Measurements from ENCODE around the gene MAGIX. TPM values are rescaled to one million over a fixed set of nuclear protein-coding genes. Genes with fewer than 3 reads are reported as not detected.

The MAGIX gene
- total and polyA plus RNA-seq, 7 experiments from 2014 or later, result 0.38 to 2.6 (median 1.9) TPM

DNA sequence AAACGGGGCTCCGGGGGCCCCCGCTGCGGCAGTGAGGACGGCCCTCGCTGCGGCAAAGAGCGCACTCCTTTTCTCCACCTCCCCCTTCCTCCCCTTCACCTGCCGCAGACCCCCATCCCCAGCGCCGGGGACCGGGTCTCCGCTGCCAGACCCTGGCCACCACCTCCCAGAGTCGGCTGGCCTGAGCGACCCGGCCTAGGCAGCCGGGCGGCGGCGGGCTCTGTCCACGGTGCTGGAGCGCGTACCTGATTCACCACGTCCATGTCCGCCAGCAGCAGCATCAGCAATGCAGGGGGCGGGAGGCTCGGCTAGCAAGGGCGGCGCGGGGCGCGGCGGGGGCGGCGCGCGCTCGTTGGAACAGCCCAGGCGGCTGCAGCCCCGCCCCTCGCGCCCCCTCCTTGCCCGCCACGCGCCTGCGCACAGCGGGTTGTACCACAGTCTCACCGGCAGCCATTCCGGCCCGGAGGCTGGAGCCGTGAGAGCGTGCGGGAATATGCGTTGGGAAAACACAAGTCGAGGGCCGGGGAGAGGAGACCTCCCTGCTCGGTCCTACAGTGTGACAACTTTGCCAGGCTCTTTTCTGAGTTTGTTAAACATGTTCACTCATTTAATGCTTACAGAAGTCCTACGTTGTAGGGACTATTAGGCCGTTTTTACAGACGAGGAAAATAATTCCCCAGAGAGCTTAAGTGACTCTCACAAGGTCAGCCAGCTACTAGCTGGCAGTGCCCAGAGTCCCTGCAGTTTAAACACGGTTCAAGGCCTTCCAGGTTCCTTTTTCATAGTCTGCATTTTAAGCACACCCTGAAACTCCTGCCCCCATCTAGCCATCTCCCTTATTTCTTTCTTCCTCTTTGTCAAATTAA, 37.6 kb downstream of the MAGIX start, which contains the start of gene SYP:
TSS of gene SYP (minus strand) at position 288 of the 866 bp plus-strand sequence. CDS start at position 281, 7 bp downstream.
- H3K4me3 ChIP-seq (ENCODE audit: low read length), result peak within 1 kb of the TSS; percentile 50
- peak; percentile 100 for ATAC-seq
- H3K27ac ChIP-seq (ENCODE audit: low read depth, low read length), result peak within 1 kb of the TSS; percentile 64

DNA sequence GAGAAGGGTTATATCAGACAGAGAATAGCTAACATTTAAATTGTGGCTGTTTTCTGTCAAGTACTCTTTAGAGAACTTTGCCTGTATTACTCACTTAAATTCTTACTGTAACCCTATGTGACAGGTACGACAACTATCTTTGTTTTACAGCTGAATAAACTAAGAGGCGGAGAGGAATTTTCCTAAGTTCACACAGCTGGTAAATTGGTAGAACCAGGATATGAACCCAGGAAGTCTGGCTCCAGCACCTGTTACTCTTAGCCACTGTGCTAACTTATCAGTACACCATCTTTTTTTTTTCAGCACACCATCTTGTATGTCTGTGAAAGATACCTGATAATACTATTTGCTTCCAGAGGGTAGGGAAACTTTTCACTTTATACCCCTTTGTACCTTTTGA, 39.5 kb downstream of the MAGIX start:
- intact Hi-C loops (cut with micrococcal nuclease), result no loop called here
- no peak for DNase-seq
- H3K27me3 Mint-ChIP-seq, result peaks cover 0 to 17% (median 0%) of the 10 kb centered on the region in 5 donors
- peaks cover 0 to 4% (median 0%) of the 10 kb centered on the region in 5 donors for H3K36me3 Mint-ChIP-seq
- Histone ChIP-seq H3K36me3 (ENCODE audit: control insufficient read depth in 2 of 3, insufficient read depth in 3 of 3, low read length in 3 of 3) (no peaks in the 10 kb centered on the region), H3K27ac (ENCODE audit: low read depth, low read length) (no peak overlapping the region), H3K4me1 (ENCODE audit: control insufficient read depth in 2 of 2, insufficient read depth in 2 of 2, low read length in 2 of 2) (no peaks in the 10 kb centered on the region), H3K9me3 (ENCODE audit: control insufficient read depth in 2 of 3, low read length in 3 of 3) (no peaks in the 10 kb centered on the region), H3K4me3 (ENCODE audit: low read length) (no peak overlapping the region), H3K27me3 (ENCODE audit: control insufficient read depth in 2 of 2, insufficient read depth in 2 of 2, low read length in 2 of 2) (no peaks in the 10 kb centered on the region)
- ATAC-seq, result no peak
- no peaks in the 10 kb centered on the region for H3K9me3 Mint-ChIP-seq
- no peak overlapping the region for H3K4me3 Mint-ChIP-seq
- no peak overlapping the region for H3K27ac Mint-ChIP-seq
- peaks cover 9 to 18% (median 12%) of the 10 kb centered on the region in 7 donors for H3K4me1 Mint-ChIP-seq
- CTCF ChIA-PET, result no interaction called here
- POLR2A ChIA-PET, result interaction anchor here (1.0 to 1.5 kb wide), 2 partner anchors 67 to 79 kb away, joined by 3 to 4 read pairs; no protein-coding TSS in a partner anchor

More for the DNA sequence above, 37.6 kb downstream of the MAGIX start, which contains the start of gene SYP:
- peaks cover 0 to 4% (median 0%) of the 10 kb centered on the region in 5 donors for H3K36me3 Mint-ChIP-seq
- ChIA-PET POLR2A (interaction anchor here (0.6 to 1.2 kb wide), 6 partner anchors 9 to 692 kb away, joined by 3 to 5 read pairs (median 4); partner anchors contain the start of genes CCDC22 and PLP2), CTCF (interaction anchor here (0.6 kb wide), 1 partner anchor 33 kb away, joined by 4 read pairs; no protein-coding TSS in a partner anchor)
- H3K4me1 ChIP-seq (ENCODE audit: control insufficient read depth in 2 of 2, insufficient read depth in 2 of 2, low read length in 2 of 2), result no peaks in the 10 kb centered on the region
- H3K27me3 ChIP-seq (ENCODE audit: control insufficient read depth in 2 of 2, insufficient read depth in 2 of 2, low read length in 2 of 2), result no peaks in the 10 kb centered on the region
- no peaks in the 10 kb centered on the region for H3K9me3 ChIP-seq (ENCODE audit: control insufficient read depth in 2 of 3, low read length in 3 of 3)
- H3K9me3 Mint-ChIP-seq, result no peaks in the 10 kb centered on the region
- peak; percentile 82 to 89 (median 87) for DNase-seq
- peak within 1 kb of the TSS; percentile 65 to 79 (median 70) for H3K4me3 Mint-ChIP-seq
- no peaks in the 10 kb centered on the region for H3K36me3 ChIP-seq (ENCODE audit: control insufficient read depth in 2 of 3, insufficient read depth in 3 of 3, low read length in 3 of 3)
- intact Hi-C loops (cut with micrococcal nuclease), result loop anchor here (1.0 to 2.0 kb wide), 7 partner anchors 9 to 198 kb away; partner anchors contain the start of genes PPP1R3F (in 2 of the 2), CCDC22 (in 1 of the 2) and GRIPAP1 (in 1 of the 2)
- peaks cover 9 to 22% (median 12%) of the 10 kb centered on the region in 7 donors for H3K4me1 Mint-ChIP-seq
- peak within 1 kb of the TSS in 8 of 9 donors; percentile 23 to 84 (median 68) for H3K27ac Mint-ChIP-seq
- H3K27me3 Mint-ChIP-seq, result peaks cover 0 to 17% (median 0%) of the 10 kb centered on the region in 5 donors

DNA sequence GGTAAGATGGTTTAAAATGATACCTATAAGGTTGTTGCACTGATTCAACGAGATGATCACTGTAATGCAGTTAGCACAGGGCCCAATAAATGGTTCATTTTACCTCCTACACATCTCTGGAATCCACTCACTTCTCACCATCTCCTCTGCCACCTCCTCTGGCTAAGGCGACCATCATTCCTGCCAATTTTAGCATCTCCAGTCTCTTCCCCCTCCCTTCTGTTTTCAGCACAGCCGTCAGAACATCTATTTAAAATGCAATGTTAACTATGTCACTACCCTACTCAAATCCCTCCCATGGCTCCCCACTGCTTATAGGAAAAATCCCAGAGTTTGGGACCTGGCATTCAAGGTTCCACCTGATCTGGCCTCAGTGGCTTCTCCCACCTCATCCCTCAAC, 41.0 kb downstream of the MAGIX start:
- POLR2A ChIA-PET, result no interaction called here
- no peaks in the 10 kb centered on the region for H3K9me3 ChIP-seq (ENCODE audit: control insufficient read depth in 2 of 3, low read length in 3 of 3)
- Mint-ChIP-seq H3K36me3 (no peaks in the 10 kb centered on the region), H3K4me1 (peaks cover under 1 to 12% (median 5%) of the 10 kb centered on the region in 7 donors), H3K4me3 (no peak overlapping the region), H3K9me3 (no peaks in the 10 kb centered on the region), H3K27me3 (peaks cover 0 to 11% (median 0%) of the 10 kb centered on the region in 5 donors), H3K27ac (peak overlapping the region in 1 of 9 donors; percentile 18)
- H3K27ac ChIP-seq (ENCODE audit: low read depth, low read length), result no peak overlapping the region
- DNase-seq (no peak), ATAC-seq (no peak)
- H3K4me3 ChIP-seq (ENCODE audit: low read length), result no peak overlapping the region
- CTCF ChIA-PET, result interaction anchor here (0.5 kb wide), 1 partner anchor 89 kb away, joined by 3 read pairs; no protein-coding TSS in a partner anchor
- H3K4me1 ChIP-seq (ENCODE audit: control insufficient read depth in 2 of 2, insufficient read depth in 2 of 2, low read length in 2 of 2), result no peaks in the 10 kb centered on the region
- H3K36me3 ChIP-seq (ENCODE audit: control insufficient read depth in 2 of 3, insufficient read depth in 3 of 3, low read length in 3 of 3), result no peaks in the 10 kb centered on the region
- intact Hi-C loops (cut with micrococcal nuclease), result no loop called here
- H3K27me3 ChIP-seq (ENCODE audit: control insufficient read depth in 2 of 2, insufficient read depth in 2 of 2, low read length in 2 of 2), result no peaks in the 10 kb centered on the region

DNA sequence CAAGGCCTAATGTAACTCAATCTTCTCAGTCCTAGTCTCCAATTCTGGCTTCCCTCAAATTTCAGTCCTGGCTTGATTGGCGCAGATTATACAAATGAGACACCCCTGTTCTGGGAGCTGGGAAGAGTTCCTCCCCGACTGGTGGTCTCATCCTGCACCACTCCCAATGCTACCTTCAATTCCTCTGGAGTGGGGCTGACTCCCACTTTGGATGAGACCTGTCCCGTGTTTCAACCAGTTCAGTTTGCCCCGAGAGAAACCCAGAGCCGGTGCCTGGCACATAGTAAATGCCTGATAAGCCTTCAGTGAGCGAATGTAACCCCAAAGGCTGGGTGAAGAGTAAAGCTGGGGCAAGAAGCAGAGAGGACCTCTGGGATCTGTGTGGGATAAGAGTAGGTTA, 41.5 kb downstream of the MAGIX start:
- H3K27me3 Mint-ChIP-seq, result peaks cover 0 to 8% (median 0%) of the 10 kb centered on the region in 5 donors
- Histone ChIP-seq H3K4me3 (ENCODE audit: low read length) (no peak overlapping the region), H3K27ac (ENCODE audit: low read depth, low read length) (no peak overlapping the region), H3K27me3 (ENCODE audit: control insufficient read depth in 2 of 2, insufficient read depth in 2 of 2, low read length in 2 of 2) (no peaks in the 10 kb centered on the region), H3K36me3 (ENCODE audit: control insufficient read depth in 2 of 3, insufficient read depth in 3 of 3, low read length in 3 of 3) (no peaks in the 10 kb centered on the region), H3K9me3 (ENCODE audit: control insufficient read depth in 2 of 3, low read length in 3 of 3) (no peaks in the 10 kb centered on the region), H3K4me1 (ENCODE audit: control insufficient read depth in 2 of 2, insufficient read depth in 2 of 2, low read length in 2 of 2) (no peaks in the 10 kb centered on the region)
- ChIA-PET CTCF (interaction anchor here (0.5 kb wide), 1 partner anchor 88 kb away, joined by 3 read pairs; no protein-coding TSS in a partner anchor), POLR2A (no interaction called here)
- DNase-seq (no peak), ATAC-seq (no peak)
- H3K9me3 Mint-ChIP-seq, result no peaks in the 10 kb centered on the region
- no peaks in the 10 kb centered on the region for H3K36me3 Mint-ChIP-seq
- peaks cover 0 to 8% (median 4%) of the 10 kb centered on the region in 7 donors for H3K4me1 Mint-ChIP-seq
- no peak overlapping the region for H3K27ac Mint-ChIP-seq
- no peak overlapping the region for H3K4me3 Mint-ChIP-seq
- intact Hi-C loops (cut with micrococcal nuclease), result no loop called here

DNA sequence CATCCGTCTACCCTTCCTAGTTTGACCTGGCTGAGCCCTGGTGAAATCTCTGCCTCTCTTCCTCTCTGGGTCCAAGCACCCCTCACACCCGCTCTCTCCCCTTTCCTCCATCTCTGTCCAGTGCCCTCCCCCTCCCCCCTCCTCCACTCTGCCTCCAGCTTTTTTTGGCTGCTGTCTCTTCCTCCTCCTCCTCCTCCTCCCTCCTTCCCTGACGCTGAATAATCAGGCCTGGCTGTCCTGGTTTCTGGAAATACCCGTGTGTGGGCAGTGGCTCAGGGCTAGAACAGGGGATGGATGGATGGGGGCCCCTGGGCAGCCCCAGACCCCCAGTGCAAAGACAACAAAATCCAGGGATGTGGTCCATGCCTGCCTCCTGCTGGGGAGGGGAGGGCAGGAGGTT, 42.2 kb downstream of the MAGIX start:
- intact Hi-C loops (cut with micrococcal nuclease), result no loop called here
- H3K4me3 ChIP-seq (ENCODE audit: low read length), result no peak overlapping the region
- peaks cover 0 to 6% (median 4%) of the 10 kb centered on the region in 7 donors for H3K4me1 Mint-ChIP-seq
- ChIA-PET CTCF (no interaction called here), POLR2A (no interaction called here)
- no peaks in the 10 kb centered on the region for H3K27me3 ChIP-seq (ENCODE audit: control insufficient read depth in 2 of 2, insufficient read depth in 2 of 2, low read length in 2 of 2)
- no peaks in the 10 kb centered on the region for H3K9me3 ChIP-seq (ENCODE audit: control insufficient read depth in 2 of 3, low read length in 3 of 3)
- peaks cover 0 to 7% (median 0%) of the 10 kb centered on the region in 5 donors for H3K27me3 Mint-ChIP-seq
- no peaks in the 10 kb centered on the region for H3K36me3 Mint-ChIP-seq
- no peaks in the 10 kb centered on the region for H3K36me3 ChIP-seq (ENCODE audit: control insufficient read depth in 2 of 3, insufficient read depth in 3 of 3, low read length in 3 of 3)
- DNase-seq (no peak), ATAC-seq (no peak)
- H3K9me3 Mint-ChIP-seq, result no peaks in the 10 kb centered on the region
- H3K4me1 ChIP-seq (ENCODE audit: control insufficient read depth in 2 of 2, insufficient read depth in 2 of 2, low read length in 2 of 2), result no peaks in the 10 kb centered on the region
- no peak overlapping the region for H3K27ac Mint-ChIP-seq
- H3K4me3 Mint-ChIP-seq, result no peak overlapping the region
- H3K27ac ChIP-seq (ENCODE audit: low read depth, low read length), result no peak overlapping the region

DNA sequence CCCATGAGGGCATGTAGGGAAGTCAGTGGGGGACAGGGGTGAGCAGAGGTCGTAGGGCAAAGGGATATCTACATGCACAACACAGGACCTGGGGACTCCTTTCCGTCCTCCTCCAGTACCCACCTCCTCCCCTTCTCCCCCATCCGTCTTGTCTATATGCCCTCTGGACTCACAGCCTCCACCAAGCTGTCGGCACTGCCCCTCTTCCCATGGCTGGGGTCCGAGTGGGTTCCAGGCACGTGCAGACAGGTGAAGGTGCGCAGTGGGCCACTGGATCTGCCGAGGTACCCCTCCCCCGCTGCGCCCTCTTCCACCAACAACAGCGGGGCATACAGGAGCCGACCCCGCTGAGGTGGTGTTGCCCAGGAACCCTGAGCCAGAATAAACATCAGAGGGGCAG, 42.9 kb downstream of the MAGIX start:
- H3K27ac Mint-ChIP-seq, result no peak overlapping the region
- ATAC-seq (no peak), DNase-seq (no peak)
- intact Hi-C loops (cut with micrococcal nuclease), result no loop called here
- H3K4me1 Mint-ChIP-seq, result peaks cover 0 to 4% (median 4%) of the 10 kb centered on the region in 7 donors
- Histone ChIP-seq H3K4me3 (ENCODE audit: low read length) (no peak overlapping the region), H3K4me1 (ENCODE audit: control insufficient read depth in 2 of 2, insufficient read depth in 2 of 2, low read length in 2 of 2) (no peaks in the 10 kb centered on the region), H3K27ac (ENCODE audit: low read depth, low read length) (no peak overlapping the region), H3K36me3 (ENCODE audit: control insufficient read depth in 2 of 3, insufficient read depth in 3 of 3, low read length in 3 of 3) (no peaks in the 10 kb centered on the region), H3K9me3 (ENCODE audit: control insufficient read depth in 2 of 3, low read length in 3 of 3) (no peaks in the 10 kb centered on the region), H3K27me3 (ENCODE audit: control insufficient read depth in 2 of 2, insufficient read depth in 2 of 2, low read length in 2 of 2) (no peaks in the 10 kb centered on the region)
- CTCF ChIA-PET, result no interaction called here
- POLR2A ChIA-PET, result no interaction called here
- H3K36me3 Mint-ChIP-seq, result no peaks in the 10 kb centered on the region
- no peaks in the 10 kb centered on the region for H3K9me3 Mint-ChIP-seq
- H3K4me3 Mint-ChIP-seq, result no peak overlapping the region
- H3K27me3 Mint-ChIP-seq, result peaks cover 0 to 7% (median 0%) of the 10 kb centered on the region in 5 donors

Measured in naive thymus-derived CD4-positive, alpha-beta T cell (primary cell).